ENCODE measurements around the gene NOL12.
"Not testable (repeated sequence)": the region's sequence is repeated elsewhere in the genome, so short reads cannot be mapped to it uniquely, and the experiment has no call there.

Gene NOL12

DNA sequence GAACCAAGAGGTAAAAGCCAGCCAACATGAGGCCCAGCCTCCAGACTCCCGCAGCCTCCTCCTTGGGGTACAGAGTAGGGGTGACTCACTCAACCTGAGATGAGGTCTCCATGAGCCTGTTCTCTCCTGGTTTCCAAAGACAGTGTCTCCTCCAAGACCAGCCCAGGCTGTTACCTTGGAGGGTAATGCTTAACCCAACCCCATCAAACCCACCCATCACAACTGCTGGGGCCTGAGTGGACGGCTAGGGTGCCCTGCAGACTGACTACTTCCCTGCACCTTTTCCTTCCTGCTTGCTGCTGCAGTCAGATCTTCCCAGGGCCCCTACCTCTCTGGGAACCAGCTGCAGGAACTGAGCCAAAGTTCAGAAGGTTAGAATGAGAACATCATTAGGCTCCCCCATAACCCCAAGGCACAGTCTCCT is 5.1 kb upstream of the NOL12 start:
- in situ Hi-C loops (cut with MboI; ENCODE audit: low pct_unique_long_range_greater_than_20kb, low sequenced_read_pairs, unreplicated experiment), result no loop called here
- TF ChIP-seq, protein P1, sequence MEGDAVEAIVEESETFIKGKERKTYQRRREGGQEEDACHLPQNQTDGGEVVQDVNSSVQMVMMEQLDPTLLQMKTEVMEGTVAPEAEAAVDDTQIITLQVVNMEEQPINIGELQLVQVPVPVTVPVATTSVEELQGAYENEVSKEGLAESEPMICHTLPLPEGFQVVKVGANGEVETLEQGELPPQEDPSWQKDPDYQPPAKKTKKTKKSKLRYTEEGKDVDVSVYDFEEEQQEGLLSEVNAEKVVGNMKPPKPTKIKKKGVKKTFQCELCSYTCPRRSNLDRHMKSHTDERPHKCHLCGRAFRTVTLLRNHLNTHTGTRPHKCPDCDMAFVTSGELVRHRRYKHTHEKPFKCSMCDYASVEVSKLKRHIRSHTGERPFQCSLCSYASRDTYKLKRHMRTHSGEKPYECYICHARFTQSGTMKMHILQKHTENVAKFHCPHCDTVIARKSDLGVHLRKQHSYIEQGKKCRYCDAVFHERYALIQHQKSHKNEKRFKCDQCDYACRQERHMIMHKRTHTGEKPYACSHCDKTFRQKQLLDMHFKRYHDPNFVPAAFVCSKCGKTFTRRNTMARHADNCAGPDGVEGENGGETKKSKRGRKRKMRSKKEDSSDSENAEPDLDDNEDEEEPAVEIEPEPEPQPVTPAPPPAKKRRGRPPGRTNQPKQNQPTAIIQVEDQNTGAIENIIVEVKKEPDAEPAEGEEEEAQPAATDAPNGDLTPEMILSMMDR (IDR thresholded peaks at IDR 0.05; ENCODE audit: extremely low read depth, insufficient read depth, missing control alignments), result no peak
- no peak for DNase-seq (ENCODE audit: low spot score)

DNA sequence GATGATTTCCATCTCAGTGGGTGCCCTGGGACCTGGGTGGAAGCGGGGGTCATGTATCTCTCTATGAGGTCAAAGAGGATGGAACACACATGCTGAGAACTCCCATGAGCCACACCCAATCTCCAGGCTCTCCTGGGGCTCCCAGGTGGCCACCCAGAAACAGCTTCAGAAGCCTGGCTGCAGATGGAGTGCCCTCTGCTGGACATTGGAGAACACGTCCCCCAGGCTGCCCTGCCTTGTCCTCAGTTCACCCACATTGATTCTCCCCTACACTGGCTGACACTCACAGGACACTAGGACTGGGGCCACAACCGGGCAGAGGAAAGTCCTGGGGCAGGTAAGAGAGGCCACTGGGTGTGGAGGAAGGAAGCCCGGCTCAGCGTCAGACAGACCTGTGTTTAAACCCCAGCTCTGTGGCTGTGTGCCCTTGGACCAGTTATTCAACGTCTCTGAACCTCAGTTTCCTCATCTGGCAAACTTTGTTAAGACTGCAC is 4.5 kb upstream of the NOL12 start:
- TF ChIP-seq, protein P1 (IDR thresholded peaks at IDR 0.05; ENCODE audit: extremely low read depth, insufficient read depth, missing control alignments), result peak; percentile 89
- DNase-seq (ENCODE audit: low spot score), result peak; percentile 79
- in situ Hi-C loops (cut with MboI; ENCODE audit: low pct_unique_long_range_greater_than_20kb, low sequenced_read_pairs, unreplicated experiment), result no loop called here

DNA sequence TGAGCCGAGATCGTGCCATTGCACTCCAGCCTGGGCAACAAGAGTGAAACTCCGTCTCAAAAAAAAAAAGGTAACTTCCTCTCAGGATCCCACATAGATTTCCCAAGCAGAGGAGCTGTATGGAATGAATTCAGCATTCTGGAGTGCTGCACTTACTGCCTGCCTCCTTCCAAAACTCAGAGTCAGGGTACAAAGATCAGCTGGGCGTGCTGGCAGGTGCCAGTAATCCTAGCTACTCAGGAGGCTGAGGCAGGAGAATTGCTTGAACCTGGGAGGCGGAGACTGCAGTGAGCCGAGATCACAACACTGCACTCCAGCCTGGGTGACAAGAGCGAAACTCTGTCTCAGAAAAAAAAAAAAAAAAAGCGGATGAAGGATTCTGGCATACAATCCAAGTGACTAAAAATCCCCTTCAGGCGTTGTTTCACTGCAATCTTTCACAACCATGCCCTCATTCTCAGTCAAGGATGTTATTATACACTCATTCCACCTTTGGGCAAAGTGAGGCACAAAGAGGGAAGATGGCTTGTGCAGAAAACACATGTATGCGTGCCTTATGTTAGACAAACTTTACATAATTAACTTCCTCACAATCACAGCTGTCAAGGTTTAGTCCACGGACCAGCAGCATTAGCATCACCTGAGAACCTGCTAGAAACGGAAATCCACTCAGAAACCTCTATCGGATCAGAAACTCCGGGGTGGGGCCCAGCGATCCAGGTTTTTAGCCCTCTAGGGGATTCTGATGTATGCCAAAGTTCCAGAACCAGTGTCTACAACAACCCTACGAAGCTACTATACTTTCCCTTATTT is 1.1 kb upstream of the NOL12 start:
- DNase-seq (ENCODE audit: low spot score), result no peak
- in situ Hi-C loops (cut with MboI; ENCODE audit: low pct_unique_long_range_greater_than_20kb, low sequenced_read_pairs, unreplicated experiment), result no loop called here
- TF ChIP-seq, protein P1 (IDR thresholded peaks at IDR 0.05; ENCODE audit: extremely low read depth, insufficient read depth, missing control alignments), result no peak

DNA sequence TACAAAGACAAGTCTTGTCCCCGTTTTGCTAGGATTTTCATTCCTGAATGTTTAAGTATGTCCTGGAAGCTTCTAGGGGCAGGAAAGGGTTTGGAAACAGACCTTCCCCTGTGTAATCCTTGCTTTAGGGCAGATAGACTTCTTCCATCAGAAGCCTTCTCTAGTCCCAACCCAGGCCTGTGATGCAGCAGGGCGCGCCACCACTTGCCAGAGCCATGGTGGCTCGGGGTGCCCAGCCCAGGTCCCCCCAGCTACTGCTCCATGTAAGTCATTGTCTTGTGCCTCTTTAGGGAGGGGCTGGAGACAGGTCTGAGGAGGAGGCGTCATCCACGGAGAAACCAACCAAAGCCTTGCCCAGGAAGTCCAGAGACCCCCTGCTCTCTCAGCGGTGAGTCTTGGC is 4.3 kb downstream of the NOL12 start:
- DNase-seq (ENCODE audit: low spot score), result no peak
- in situ Hi-C loops (cut with MboI; ENCODE audit: low pct_unique_long_range_greater_than_20kb, low sequenced_read_pairs, unreplicated experiment), result no loop called here
- TF ChIP-seq, protein P1 (IDR thresholded peaks at IDR 0.05; ENCODE audit: extremely low read depth, insufficient read depth, missing control alignments), result no peak

DNA sequence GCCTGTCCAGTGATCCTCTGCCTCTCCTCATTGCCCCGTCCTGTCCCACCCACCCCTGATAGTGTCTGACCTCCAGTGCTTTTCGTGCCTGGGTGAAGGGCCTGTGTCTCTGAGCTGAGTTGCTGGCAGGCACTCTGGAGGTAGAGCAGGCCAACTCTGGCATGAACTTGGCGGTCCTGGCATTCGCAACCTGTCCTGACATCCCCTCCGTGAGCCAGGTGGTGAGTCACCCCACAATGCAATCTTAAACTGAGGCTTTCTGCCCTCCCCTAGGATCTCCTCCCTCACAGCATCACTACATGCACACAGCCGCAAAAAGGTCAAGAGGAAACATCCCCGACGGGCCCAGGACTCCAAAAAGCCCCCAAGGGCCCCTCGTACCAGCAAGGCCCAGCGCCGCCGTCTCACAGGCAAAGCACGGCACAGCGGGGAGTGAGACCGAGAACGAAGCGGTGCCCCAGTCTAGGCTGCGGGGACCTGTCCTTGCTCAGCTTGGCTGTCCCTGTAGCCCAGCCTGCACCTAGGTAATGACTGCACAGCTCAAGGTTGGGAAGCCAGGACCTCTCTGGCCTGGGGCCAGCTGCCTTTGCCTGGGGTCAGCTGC is 4.9 kb downstream of the NOL12 start:
- DNase-seq (ENCODE audit: low spot score), result no peak
- in situ Hi-C loops (cut with MboI; ENCODE audit: low pct_unique_long_range_greater_than_20kb, low sequenced_read_pairs, unreplicated experiment), result no loop called here
- TF ChIP-seq, protein P1 (IDR thresholded peaks at IDR 0.05; ENCODE audit: extremely low read depth, insufficient read depth, missing control alignments), result no peak

DNA sequence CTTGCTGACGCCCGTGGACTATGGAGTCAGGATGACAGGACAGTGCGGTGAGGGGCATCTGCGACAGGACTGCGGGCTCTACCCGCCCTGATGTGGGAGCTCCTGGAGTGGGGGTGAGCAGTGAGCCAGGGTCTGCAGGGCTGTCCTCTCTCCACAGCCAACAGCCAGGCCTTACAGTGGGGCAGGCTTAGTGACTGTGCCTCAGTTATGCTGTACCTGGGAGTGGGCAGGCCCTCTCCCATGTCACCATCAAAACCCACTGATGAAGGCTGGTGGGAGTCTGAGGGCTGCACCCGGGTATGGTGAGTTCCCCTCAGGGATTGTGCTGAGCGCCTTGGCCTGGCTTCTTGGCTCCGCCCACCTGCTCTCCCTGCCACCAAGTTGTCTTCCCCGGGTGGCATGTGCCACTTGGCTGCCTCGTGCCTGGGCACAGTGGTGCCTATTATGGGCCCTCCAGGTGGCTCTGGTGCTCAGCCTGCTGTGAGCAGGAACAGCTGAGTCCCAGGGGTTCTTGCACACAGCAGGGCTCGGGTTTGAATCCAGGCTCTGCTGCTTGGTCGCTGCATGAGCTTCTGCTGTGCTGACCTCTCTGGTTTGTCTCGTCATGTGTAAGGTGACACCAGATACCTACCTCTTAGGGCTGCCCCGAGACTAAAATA is 6.6 kb downstream of the NOL12 start:
- TF ChIP-seq, protein P1 (IDR thresholded peaks at IDR 0.05; ENCODE audit: extremely low read depth, insufficient read depth, missing control alignments), result no peak
- in situ Hi-C loops (cut with MboI; ENCODE audit: low pct_unique_long_range_greater_than_20kb, low sequenced_read_pairs, unreplicated experiment), result no loop called here
- DNase-seq (ENCODE audit: low spot score), result no peak

DNA sequence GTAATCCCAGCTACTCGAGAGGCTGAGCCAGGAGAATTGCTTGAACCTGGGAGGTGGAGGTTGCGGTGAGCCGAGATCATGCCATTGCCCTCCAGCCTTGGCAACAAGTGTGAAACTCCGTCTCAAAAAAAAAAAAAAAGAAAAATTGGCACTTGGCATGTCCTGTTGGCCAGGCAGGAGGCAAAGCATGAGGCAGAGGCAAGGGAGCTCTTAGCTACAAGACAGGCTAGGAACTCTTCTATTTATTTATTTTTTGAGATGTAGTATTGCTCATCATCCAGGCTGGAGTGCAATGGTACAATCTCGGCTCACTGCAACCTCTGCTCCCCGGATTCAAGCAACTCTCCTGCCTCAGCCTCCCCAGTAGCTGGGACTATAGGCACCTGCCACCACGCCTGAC is 8.0 kb downstream of the NOL12 start:
- DNase-seq (ENCODE audit: low spot score); in situ Hi-C loops (cut with MboI; ENCODE audit: low pct_unique_long_range_greater_than_20kb, low sequenced_read_pairs, unreplicated experiment): not testable (repeated sequence)

DNA sequence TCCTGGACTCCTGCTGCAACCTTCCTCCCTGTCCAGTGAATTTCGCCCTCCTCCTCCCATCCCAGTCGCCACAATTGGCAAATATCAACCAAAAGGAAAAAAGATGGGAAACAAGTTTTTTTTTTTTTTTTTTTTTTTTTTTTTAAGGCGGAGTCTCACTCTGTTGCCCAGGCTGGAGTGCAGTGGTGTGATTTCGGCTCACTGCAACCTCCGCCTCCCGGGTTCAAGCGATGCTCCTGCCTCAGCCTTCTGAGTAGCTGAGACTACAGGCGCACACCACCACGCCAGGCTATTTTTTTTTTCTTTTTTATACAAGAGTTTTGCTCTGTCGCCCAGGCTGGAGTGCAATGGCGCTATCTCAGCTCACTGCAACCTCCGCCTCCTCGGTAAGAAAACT is 10.1 kb downstream of the NOL12 start:
- DNase-seq (ENCODE audit: low spot score); in situ Hi-C loops (cut with MboI; ENCODE audit: low pct_unique_long_range_greater_than_20kb, low sequenced_read_pairs, unreplicated experiment): not testable (repeated sequence)

Measured in GM13977 (cell line).